Vagina (tissue), 2 donors: ENCODE results near the gene MCRS1. TPM values are rescaled to one million over a fixed set of nuclear protein-coding genes. Genes with fewer than 3 reads are reported as not detected.
A peak's percentile ranks its signal among the peaks of the same experiment; 100 is the strongest.

Experiments
- DNase-seq, 2 donors: peaks; one replicate each; pipeline ENCODE4 v3.0.0-alpha.2; 2017; ENCODE audit errors: extremely low spot score in 2 of 2
- H3K27ac ChIP-seq: fragments of 200-600 bp; sonication (generic); one replicate; pipeline ENCODE4 v1.5.1; 2019
- H3K27me3 ChIP-seq: fragments of 200-600 bp; sonication (generic); one replicate; pipeline ENCODE4 v1.5.1; 2019
- H3K36me3 ChIP-seq, 2 donors: fragments of 200-600 bp; sonication (generic); one replicate each; pipeline ENCODE4 v1.5.1; 2017 to 2019
- H3K4me1 ChIP-seq: fragments of 200-600 bp; sonication (generic); one replicate; pipeline ENCODE4 v1.5.1; 2019
- H3K4me3 ChIP-seq, 2 donors: fragments of 200-600 bp; sonication (generic); 1 replicate in 1 of 2; 2 replicates in 1 of 2; pipeline ENCODE4 v1.5.1; 2016 to 2019
- H3K9me3 ChIP-seq: fragments of 200-600 bp; sonication (generic); one replicate; pipeline ENCODE4 v1.5.1; 2019
- CTCF ChIP-seq, 3 experiments: fragments of 450-650 bp in 2 of 3; fragments of 200-600 bp in 1 of 3; sonication (generic) in 1 of 3; IDR thresholded peaks; one replicate each; pipeline ENCODE4 v1.5.1; 2017 to 2019; ENCODE audit warnings: antibody characterized with exemption in 3 of 3, mild to moderate bottlenecking in 2 of 3, moderate library complexity in 2 of 3
- POLR2A ChIP-seq, 2 donors: fragments of 450-650 bp; IDR thresholded peaks; one replicate each; pipeline ENCODE4 v1.6.1; 2017; ENCODE audit warnings: antibody characterized with exemption in 2 of 2, mild to moderate bottlenecking in 2 of 2, moderate library complexity in 2 of 2
- POLR2AphosphoS5 ChIP-seq, 2 donors: sonication (generic); formaldehyde crosslinking; IDR thresholded peaks; one replicate each; pipeline ENCODE4 v1.9.0; 2017; ENCODE audit warnings: antibody characterized with exemption in 2 of 2, mild to moderate bottlenecking in 2 of 2, low read depth in 1 of 2; ENCODE audit not compliant: insufficient read depth in 1 of 2
- intact Hi-C: fragments of 100-400 bp; cut with DNase I; formaldehyde crosslinking; loops from one replicate; pipeline ENCODE4 v1.15.1; 2023
- total RNA-seq: library from RNA; depleted of rRNA; stranded (reverse); fragments of >200 nt; gene quantifications from one replicate; pipeline ENCODE4 v1.2.3, GENCODE V29; 2016

The MCRS1 gene
- total RNA-seq, 1 donor from 2014 or later, result 40.8 TPM

DNA sequence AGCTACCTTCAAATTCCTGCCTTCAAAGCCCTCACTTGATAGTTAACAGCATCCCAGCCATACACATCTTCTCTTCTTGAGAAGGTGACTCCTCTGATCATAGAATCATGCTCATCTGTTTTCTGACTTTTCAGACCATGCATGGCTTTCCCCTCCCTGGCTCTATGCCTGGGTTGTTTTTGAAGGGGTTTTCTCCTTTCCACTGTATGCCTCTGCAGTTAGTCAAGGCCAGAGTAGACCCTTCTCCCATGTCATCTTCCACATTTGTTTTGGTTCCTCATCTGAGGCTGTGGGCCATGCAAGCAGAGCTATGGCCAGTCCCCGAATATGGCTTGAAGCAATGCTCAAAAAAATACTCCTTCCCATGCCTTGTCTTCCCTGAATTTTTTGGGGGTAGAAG is 14.3 kb upstream of the MCRS1 start:
- no peaks in the 10 kb centered on the region for H3K36me3 ChIP-seq
- intact Hi-C loops, result no loop called here
- no peaks in the 10 kb centered on the region for H3K9me3 ChIP-seq
- no peak overlapping the region for H3K4me3 ChIP-seq
- H3K27me3 ChIP-seq, result no peaks in the 10 kb centered on the region
- peaks cover 23% of the 10 kb centered on the region for H3K4me1 ChIP-seq
- no peak for TF ChIP-seq POLR2AphosphoS5 (IDR thresholded peaks at IDR 0.05; ENCODE audit: insufficient read depth in 1 of 2, low read depth in 1 of 2)
- no peak for TF ChIP-seq POLR2A (IDR thresholded peaks at IDR 0.05)
- TF ChIP-seq CTCF (IDR thresholded peaks at IDR 0.05), result no peak
- H3K27ac ChIP-seq, result no peak overlapping the region
- no peak for DNase-seq

- no peaks in the 10 kb centered on the region for H3K36me3 ChIP-seq
- no peak overlapping the region for H3K4me3 ChIP-seq
- peaks cover 23% of the 10 kb centered on the region for H3K4me1 ChIP-seq
- H3K27ac ChIP-seq, result no peak overlapping the region
- intact Hi-C loops, result no loop called here
- no peaks in the 10 kb centered on the region for H3K27me3 ChIP-seq
- DNase-seq, result no peak
- TF ChIP-seq POLR2A (IDR thresholded peaks at IDR 0.05) (no peak), CTCF (IDR thresholded peaks at IDR 0.05) (peak; percentile 43 to 70 (median 56))
- no peaks in the 10 kb centered on the region for H3K9me3 ChIP-seq
Observed at GRCh38 chr12:49580572-49581535, 12.9 kb upstream of the MCRS1 start.

DNA sequence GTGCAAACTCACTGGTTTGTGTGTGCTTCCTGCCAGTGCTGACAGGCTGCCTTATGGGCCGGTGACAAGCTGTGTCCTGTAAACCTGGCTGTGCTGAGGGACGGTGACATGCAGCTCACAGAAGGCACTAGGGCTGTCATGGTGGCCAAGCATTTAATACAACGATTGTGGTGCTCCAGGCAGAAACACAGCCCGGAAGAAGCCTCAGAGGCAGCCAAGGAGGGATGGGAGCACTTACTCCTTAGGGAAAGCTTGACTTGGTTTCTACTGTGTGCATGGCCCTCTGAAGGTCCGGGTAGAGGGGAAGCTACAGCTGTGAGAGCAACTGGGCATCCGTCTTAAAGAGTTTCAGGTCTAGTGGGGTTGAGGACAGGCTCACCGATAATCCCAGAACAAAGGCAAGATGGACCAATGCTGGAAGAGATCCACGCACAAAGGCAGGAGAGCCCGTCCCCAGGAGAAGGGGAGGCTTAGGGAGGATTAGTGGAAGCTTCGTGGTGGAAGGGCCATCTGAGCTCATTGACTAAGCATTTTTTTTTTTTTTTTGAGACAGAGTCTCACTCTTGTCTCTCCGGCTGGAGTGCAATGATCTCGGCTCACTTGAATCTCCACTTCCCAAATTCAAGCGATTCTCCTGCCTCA is 10.7 kb upstream of the MCRS1 start:
- no peaks in the 10 kb centered on the region for H3K36me3 ChIP-seq
- no peak for DNase-seq
- no peak overlapping the region for H3K27ac ChIP-seq

DNA sequence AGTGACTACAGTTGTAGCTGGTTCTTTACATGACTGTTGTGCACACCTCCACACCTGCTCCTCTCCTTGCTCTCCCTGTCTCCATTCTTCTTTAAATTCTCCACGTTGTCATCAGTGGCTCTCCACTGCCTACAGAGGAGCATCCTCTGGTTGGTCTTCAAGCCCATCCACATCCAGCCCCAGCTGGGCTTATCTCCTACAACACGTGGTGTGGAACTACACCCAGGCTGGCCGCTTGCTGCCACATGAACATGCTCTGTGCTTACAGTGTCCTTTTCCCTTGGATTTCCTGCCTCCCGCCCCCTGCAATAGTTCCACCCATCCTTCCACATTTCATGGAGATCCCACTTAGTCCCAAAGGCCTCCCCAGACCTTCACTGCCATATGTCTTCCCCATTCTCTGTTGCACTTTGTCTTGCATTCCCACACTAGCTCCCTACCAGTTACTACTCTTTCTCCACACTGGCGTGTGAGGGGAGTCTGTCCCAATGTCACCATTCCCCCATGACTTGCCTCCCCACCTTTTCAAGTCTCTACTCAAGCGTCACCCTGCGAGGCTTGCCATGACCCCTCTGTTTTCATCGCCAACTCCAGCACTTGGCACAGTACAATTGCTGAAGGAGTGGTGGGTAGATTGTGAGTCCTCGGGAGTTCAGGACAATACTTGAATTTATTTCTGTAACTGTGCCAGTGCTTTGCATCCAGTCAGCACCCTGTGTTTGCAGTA is 9.8 kb upstream of the MCRS1 start:
- no peak for DNase-seq
- peaks cover 11% of the 10 kb centered on the region for H3K4me1 ChIP-seq

More for the DNA sequence above, 10.7 kb upstream of the MCRS1 start:
- H3K4me3 ChIP-seq, result no peak overlapping the region
- peaks cover 20% of the 10 kb centered on the region for H3K4me1 ChIP-seq
- TF ChIP-seq POLR2AphosphoS5 (IDR thresholded peaks at IDR 0.05; ENCODE audit: insufficient read depth in 1 of 2, low read depth in 1 of 2) (no peak), CTCF (IDR thresholded peaks at IDR 0.05) (no peak), POLR2A (IDR thresholded peaks at IDR 0.05) (no peak)
- intact Hi-C loops, result no loop called here
- no peaks in the 10 kb centered on the region for H3K9me3 ChIP-seq
- no peaks in the 10 kb centered on the region for H3K27me3 ChIP-seq

More for the DNA sequence above, 9.8 kb upstream of the MCRS1 start:
- Histone ChIP-seq H3K27ac (no peak overlapping the region), H3K4me3 (no peak overlapping the region), H3K27me3 (no peaks in the 10 kb centered on the region), H3K36me3 (no peaks in the 10 kb centered on the region), H3K9me3 (no peaks in the 10 kb centered on the region)
- no peak for TF ChIP-seq CTCF (IDR thresholded peaks at IDR 0.05)
- no peak for TF ChIP-seq POLR2A (IDR thresholded peaks at IDR 0.05)
- TF ChIP-seq POLR2AphosphoS5 (IDR thresholded peaks at IDR 0.05; ENCODE audit: insufficient read depth in 1 of 2, low read depth in 1 of 2), result no peak
- intact Hi-C loops, result no loop called here
